Type B pancreatic cell (in vitro differentiated cells): ENCODE measurements around the gene SLC22A23. TPM values are rescaled to one million over a fixed set of nuclear protein-coding genes. Genes with fewer than 3 reads are reported as not detected.

Source experiments
- DNase-seq: peaks from one replicate; pipeline ENCODE4 v3.0.0; 2021; ENCODE audit warnings: mixed read lengths; ENCODE audit not compliant: unreplicated experiment; ENCODE audit errors: extremely low spot score
- H3K27ac Mint-ChIP-seq: 2 replicates; pipeline ENCODE4 v1.8.0; 2021; ENCODE audit warnings: mild to moderate bottlenecking, mixed read lengths
- H3K27me3 Mint-ChIP-seq: 2 replicates; pipeline ENCODE4 v1.8.0; 2021; ENCODE audit warnings: mixed read lengths
- H3K36me3 Mint-ChIP-seq: 2 replicates; pipeline ENCODE4 v1.8.0; 2021; ENCODE audit warnings: mixed read lengths
- H3K4me1 Mint-ChIP-seq: one replicate; pipeline ENCODE4 v1.8.0; 2021; ENCODE audit warnings: mixed read lengths; ENCODE audit not compliant: unreplicated experiment
- H3K4me3 Mint-ChIP-seq: 2 replicates; pipeline ENCODE4 v1.8.0; 2021; ENCODE audit warnings: mild to moderate bottlenecking, mixed read lengths
- H3K9me3 Mint-ChIP-seq: 2 replicates; pipeline ENCODE4 v1.8.0; 2021; ENCODE audit warnings: mixed read lengths
- CTCF ChIP-seq: fragments of 200-600 bp; sonication (generic); conservative IDR thresholded peaks from 2 replicates; pipeline ENCODE4 v1.5.0; 2021; ENCODE audit warnings: antibody characterized with exemption, mild to moderate bottlenecking
- total RNA-seq: library from RNA; stranded (reverse); gene quantifications from 2 replicates; pipeline ENCODE4 v1.2.1, GENCODE V29; 2021; ENCODE audit warnings: low replicate concordance

Gene SLC22A23
- total RNA-seq, 1 donor from 2014 or later = 36.6 TPM

- H3K4me1 Mint-ChIP-seq = peaks cover 40% of the 10 kb centered on the region
- peaks cover 6% of the 10 kb centered on the region for H3K9me3 Mint-ChIP-seq
- no peak overlapping the region for H3K4me3 Mint-ChIP-seq
- peaks cover 32% of the 10 kb centered on the region for H3K36me3 Mint-ChIP-seq
- H3K27ac Mint-ChIP-seq = no peak overlapping the region
- no peak for DNase-seq
- TF ChIP-seq CTCF = no peak
- no peaks in the 10 kb centered on the region for H3K27me3 Mint-ChIP-seq
Measured at GRCh38 chr6:3442431-3443220, 14.2 kb downstream of the SLC22A23 start.

GRCh38 chr6:3440911-3441310 is 15.9 kb downstream of the SLC22A23 start:
- no peak overlapping the region for H3K27ac Mint-ChIP-seq
- no peaks in the 10 kb centered on the region for H3K27me3 Mint-ChIP-seq
- no peak for TF ChIP-seq CTCF
- H3K36me3 Mint-ChIP-seq = peaks cover 33% of the 10 kb centered on the region
- peaks cover 41% of the 10 kb centered on the region for H3K4me1 Mint-ChIP-seq
- H3K4me3 Mint-ChIP-seq = no peak overlapping the region
- DNase-seq = no peak
- H3K9me3 Mint-ChIP-seq = peaks cover 6% of the 10 kb centered on the region

GRCh38 chr6:3439961-3440360 is 16.9 kb downstream of the SLC22A23 start:
- no peak for DNase-seq
- H3K27me3 Mint-ChIP-seq = no peaks in the 10 kb centered on the region
- peak overlapping the region; percentile 15 for H3K27ac Mint-ChIP-seq
- no peak overlapping the region for H3K4me3 Mint-ChIP-seq
- H3K36me3 Mint-ChIP-seq = peaks cover 34% of the 10 kb centered on the region
- no peak for TF ChIP-seq CTCF
- H3K9me3 Mint-ChIP-seq = peaks cover 10% of the 10 kb centered on the region
- peaks cover 45% of the 10 kb centered on the region for H3K4me1 Mint-ChIP-seq

- H3K36me3 Mint-ChIP-seq = peaks cover 31% of the 10 kb centered on the region
- DNase-seq = no peak
- no peak overlapping the region for H3K4me3 Mint-ChIP-seq
- no peaks in the 10 kb centered on the region for H3K27me3 Mint-ChIP-seq
- peak overlapping the region; percentile 41 for H3K27ac Mint-ChIP-seq
- TF ChIP-seq CTCF = no peak
- peaks cover 10% of the 10 kb centered on the region for H3K9me3 Mint-ChIP-seq
- peaks cover 39% of the 10 kb centered on the region for H3K4me1 Mint-ChIP-seq
Measured at GRCh38 chr6:3438190-3439167, 18.4 kb downstream of the SLC22A23 start.

GRCh38 chr6:3433005-3433404 is 23.8 kb downstream of the SLC22A23 start:
- Mint-ChIP-seq H3K36me3 (peaks cover 28% of the 10 kb centered on the region), H3K4me1 (peaks cover 56% of the 10 kb centered on the region), H3K9me3 (peaks cover 4% of the 10 kb centered on the region), H3K4me3 (no peak overlapping the region), H3K27ac (peak overlapping the region; percentile 87), H3K27me3 (no peaks in the 10 kb centered on the region)
- TF ChIP-seq CTCF = no peak
- DNase-seq = no peak
